Stimulated activated CD4-positive, alpha-beta T cell treated with anti-CD3 and anti-CD28 coated beads, Interleukin-4, amount 100 ng/mL, for 24 hours (primary cell): ENCODE data around the gene MIGA1.

Experiments used
- DNase-seq: peaks from one replicate; pipeline ENCODE4 v3.0.0-alpha.2; 2020

MIGA1 gene

DNA sequence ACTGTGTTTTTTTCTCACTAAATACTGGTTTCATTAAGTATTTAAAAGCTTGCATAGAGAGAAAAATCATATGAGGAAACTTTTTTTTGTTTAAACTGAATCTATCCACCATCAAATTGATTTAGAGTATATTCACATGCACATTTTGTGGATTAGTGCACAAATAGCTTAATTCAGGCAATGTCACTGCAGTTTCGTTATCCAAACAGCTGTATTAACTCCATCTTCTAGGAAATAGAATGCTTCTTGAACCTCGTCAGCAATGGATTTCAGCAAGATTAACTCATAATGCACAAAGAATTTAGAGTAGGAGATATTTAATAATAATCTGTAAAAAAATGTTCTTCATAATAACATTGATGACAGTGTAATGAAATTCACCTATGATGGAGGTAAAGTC, 146.5 kb downstream of the MIGA1 start:
- DNase-seq = no peak

DNA sequence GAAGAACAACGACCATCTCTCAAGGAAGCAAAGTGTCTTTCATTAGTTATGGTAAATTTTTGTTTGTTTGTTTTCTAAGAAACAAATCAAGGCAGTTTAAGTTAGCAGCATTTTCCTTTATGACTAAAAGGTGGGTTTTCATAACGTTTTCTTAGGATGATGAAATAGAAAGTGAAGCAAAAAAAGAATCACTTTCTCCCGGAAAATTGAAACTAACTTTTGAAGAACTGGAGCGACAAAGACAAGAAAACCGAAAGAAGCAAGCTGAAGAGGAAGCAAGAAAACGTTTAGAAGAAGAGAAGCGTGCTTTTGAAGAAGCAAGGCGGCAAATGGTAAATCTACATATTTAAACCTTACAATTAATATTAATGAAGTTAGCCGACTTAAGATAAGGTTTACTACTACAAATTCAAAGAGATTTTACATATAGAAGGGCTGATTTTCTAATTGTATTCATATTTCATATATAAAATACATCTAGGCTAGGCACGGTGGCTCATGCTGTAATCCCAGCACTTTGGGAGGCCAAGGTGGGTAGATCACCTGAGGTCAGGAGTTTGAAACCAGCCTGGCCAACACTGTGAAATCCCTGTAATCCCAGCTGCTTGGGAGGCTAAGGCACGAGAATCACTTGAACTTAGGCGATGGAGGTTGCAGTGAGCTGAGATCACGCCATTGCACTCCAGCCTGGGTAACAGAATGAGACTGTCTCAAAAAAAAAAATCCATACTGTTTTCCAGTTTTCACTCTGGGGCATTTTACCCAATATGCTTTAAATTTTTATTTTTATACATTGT, 147.3 kb downstream of the MIGA1 start:
- no peak for DNase-seq

DNA sequence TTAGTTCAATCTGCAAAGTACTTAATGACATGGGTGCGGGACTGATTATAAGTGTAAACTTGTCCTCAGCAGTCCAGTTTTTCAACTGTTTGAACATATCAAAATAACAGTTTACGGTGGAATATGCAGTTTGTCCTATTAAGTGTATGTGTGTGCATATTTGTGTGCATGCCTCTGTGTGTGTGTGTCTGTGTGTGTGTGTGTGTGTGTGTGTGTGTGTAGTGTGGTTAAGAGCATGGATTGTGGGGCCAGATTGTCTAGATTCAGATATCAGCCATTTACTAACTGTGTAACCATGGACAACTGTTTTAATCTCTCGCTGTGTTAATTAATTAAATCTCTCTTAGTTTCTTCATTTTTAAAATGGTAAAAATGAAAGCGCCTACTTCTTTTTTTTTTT, 148.0 kb downstream of the MIGA1 start:
- DNase-seq = no peak
